GM21423 (cell line): Measurements from ENCODE around the gene TUBB4B.

Source experiments
- ATAC-seq: cut with Tn5 transposase; IDR thresholded peaks from one replicate; pipeline ENCODE4 v1.9.1; 2021; ENCODE audit warnings: mild to moderate bottlenecking, moderate library complexity; ENCODE audit not compliant: unreplicated experiment

Gene TUBB4B

GRCh38 chr9:137225699-137226331 is 15.3 kb upstream of the TUBB4B start:
- no peak for ATAC-seq

GRCh38 chr9:137226338-137227053 is 14.6 kb upstream of the TUBB4B start:
- no peak for ATAC-seq

GRCh38 chr9:137227054-137227852 is 13.8 kb upstream of the TUBB4B start, which contains the start of gene RNF224:
RNF224 (plus strand) TSS chr9:137227502; CDS start chr9:137228336, 834 bp downstream.
- ATAC-seq: no peak

- no peak for ATAC-seq
Observed at GRCh38 chr9:137227853-137228505, 13.1 kb upstream of the TUBB4B start.

GRCh38 chr9:137228506-137228967 is 12.6 kb upstream of the TUBB4B start:
- ATAC-seq: no peak

- ATAC-seq: no peak
Observed at GRCh38 chr9:137228968-137229896, 11.9 kb upstream of the TUBB4B start.

- ATAC-seq: no peak
Observed at GRCh38 chr9:137229903-137230704, 11.0 kb upstream of the TUBB4B start.

GRCh38 chr9:137230705-137231371 is 10.2 kb upstream of the TUBB4B start, which contains the start of gene SLC34A3:
SLC34A3 (plus strand) TSS chr9:137230901; CDS start chr9:137231703, 802 bp downstream.
- ATAC-seq: no peak

- ATAC-seq: no peak
Observed at GRCh38 chr9:137231372-137232039, 9.6 kb upstream of the TUBB4B start.

- no peak for ATAC-seq
Observed at GRCh38 chr9:137232101-137232500, 9.0 kb upstream of the TUBB4B start.

GRCh38 chr9:137232510-137232909 is 8.6 kb upstream of the TUBB4B start:
- ATAC-seq: no peak

- ATAC-seq: no peak
Observed at GRCh38 chr9:137233143-137233980, 7.7 kb upstream of the TUBB4B start.

GRCh38 chr9:137234055-137234697 is 6.9 kb upstream of the TUBB4B start:
- ATAC-seq: no peak

- ATAC-seq: no peak
Observed at GRCh38 chr9:137234758-137235423, 6.2 kb upstream of the TUBB4B start.

GRCh38 chr9:137235424-137236237 is 5.5 kb upstream of the TUBB4B start:
- ATAC-seq: no peak
